ENCODE results near the gene SLC24A4.

The SLC24A4 gene

DNA sequence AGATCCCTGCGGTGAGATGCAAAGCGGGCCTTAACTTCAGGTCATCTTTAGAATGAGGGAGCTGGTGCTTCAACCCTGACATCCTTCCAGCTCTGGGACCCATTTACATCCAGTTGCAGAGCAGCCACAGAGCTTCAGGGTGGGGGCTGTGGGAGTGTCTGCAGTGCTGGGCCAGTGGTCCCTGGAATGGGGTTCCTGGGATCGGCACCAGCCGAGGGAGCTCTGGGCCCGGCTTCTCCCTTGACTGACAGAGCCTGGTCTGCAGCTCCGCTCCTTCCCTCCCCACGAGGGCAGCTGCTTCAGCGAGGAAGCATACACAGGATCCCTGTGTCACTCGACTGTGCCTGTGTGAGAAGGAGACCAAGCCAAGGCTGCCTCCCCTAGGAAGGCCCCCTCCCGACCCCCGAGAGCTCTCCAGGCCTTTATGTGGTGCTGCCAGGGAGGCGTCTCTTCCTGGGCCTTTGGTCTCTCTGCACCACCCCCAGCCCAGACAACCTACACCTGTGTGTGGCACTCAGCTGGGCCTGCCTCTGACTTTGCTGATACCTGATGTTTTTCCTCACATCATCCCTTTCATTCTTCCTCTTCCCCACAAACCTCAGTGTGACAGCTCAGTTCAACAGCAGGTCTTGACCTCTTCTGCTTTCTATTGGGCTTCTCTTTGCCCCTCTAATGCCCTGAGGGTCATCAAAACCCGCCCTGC, 142.5 kb downstream of the SLC24A4 start:
- Histone ChIP-seq H3K27ac (ENCODE audit: insufficient read depth in 1 of 2, low read depth in 1 of 2, low read length in 2 of 2, poor library complexity in 1 of 2, severe bottlenecking in 2 of 2) (no peak overlapping the region), H3K4me3 (ENCODE audit: control insufficient read depth in 1 of 7, extremely low read depth in 1 of 7, insufficient read depth in 4 of 7, low read depth in 2 of 7, low read length in 6 of 7) (no peak overlapping the region), H3K27me3 (replicated peaks in 2 of 5; ENCODE audit: control insufficient read depth in 4 of 5, insufficient read depth in 5 of 5, low read length in 4 of 5) (no peaks in the 10 kb centered on the region), H3K4me1 (ENCODE audit: control extremely low read depth in 1 of 4, control insufficient read depth in 4 of 4, insufficient read depth in 4 of 4, low read length in 3 of 4) (peaks cover 7 to 19% (median 15%) of the 10 kb centered on the region in 4 experiments), H3K9me3 (ENCODE audit: control extremely low read depth in 1 of 5, control insufficient read depth in 4 of 5, insufficient read depth in 2 of 5, low read depth in 1 of 5, low read length in 4 of 5) (peaks cover 0 to 17% (median 10%) of the 10 kb centered on the region in 5 experiments), H3K36me3 (ENCODE audit: control insufficient read depth in 4 of 4, insufficient read depth in 4 of 4, low read length in 3 of 4) (no peaks in the 10 kb centered on the region)
- ChIA-PET POLR2A (interaction anchor here (0.6 kb wide), 1 partner anchor 9 kb away, joined by 4 read pairs; no protein-coding TSS in a partner anchor), CTCF (interaction anchor here (1.4 to 1.5 kb wide), 2 partner anchors 17 to 149 kb away, joined by 3 to 6 read pairs; no protein-coding TSS in a partner anchor)
- WGBS (ENCODE audit: insufficient coverage) = 87% methylated on average over 11 of the region's 13 CpGs
- no peak for DNase-seq

DNA sequence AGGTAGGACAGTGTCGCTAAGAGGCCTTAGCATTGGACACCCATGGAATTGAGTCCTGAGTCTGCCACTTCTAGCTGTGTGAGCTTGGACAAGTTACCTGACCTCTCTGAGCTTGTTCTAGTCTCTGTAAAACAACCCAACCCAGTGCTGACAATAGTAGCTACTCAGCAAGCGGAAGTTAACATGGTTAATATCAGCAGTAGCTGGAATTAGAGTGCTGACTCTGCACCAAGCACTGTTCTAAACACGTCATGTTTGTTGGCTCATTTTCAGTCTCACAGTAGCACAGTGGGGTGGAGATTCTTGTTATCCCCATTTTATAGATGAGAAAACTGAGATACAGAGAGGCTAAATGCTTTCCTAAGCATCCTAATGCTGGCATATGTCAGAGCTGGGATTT, 143.1 kb downstream of the SLC24A4 start:
- ChIA-PET POLR2A (interaction anchor here (0.6 kb wide), 1 partner anchor 8 kb away, joined by 4 read pairs; no protein-coding TSS in a partner anchor), CTCF (interaction anchor here (1.4 to 1.5 kb wide), 2 partner anchors 17 to 148 kb away, joined by 3 to 6 read pairs; no protein-coding TSS in a partner anchor)
- Histone ChIP-seq H3K4me3 (ENCODE audit: control insufficient read depth in 1 of 7, extremely low read depth in 1 of 7, insufficient read depth in 4 of 7, low read depth in 2 of 7, low read length in 6 of 7) (no peak overlapping the region), H3K4me1 (ENCODE audit: control extremely low read depth in 1 of 4, control insufficient read depth in 4 of 4, insufficient read depth in 4 of 4, low read length in 3 of 4) (peaks cover 7 to 14% (median 9%) of the 10 kb centered on the region in 4 experiments), H3K27me3 (replicated peaks in 2 of 5; ENCODE audit: control insufficient read depth in 4 of 5, insufficient read depth in 5 of 5, low read length in 4 of 5) (no peaks in the 10 kb centered on the region), H3K36me3 (ENCODE audit: control insufficient read depth in 4 of 4, insufficient read depth in 4 of 4, low read length in 3 of 4) (no peaks in the 10 kb centered on the region), H3K9me3 (ENCODE audit: control extremely low read depth in 1 of 5, control insufficient read depth in 4 of 5, insufficient read depth in 2 of 5, low read depth in 1 of 5, low read length in 4 of 5) (peaks cover 0 to 17% (median 10%) of the 10 kb centered on the region in 5 experiments), H3K27ac (ENCODE audit: insufficient read depth in 1 of 2, low read depth in 1 of 2, low read length in 2 of 2, poor library complexity in 1 of 2, severe bottlenecking in 2 of 2) (no peak overlapping the region)
- 100% methylated on average over 1 of the region's 3 CpGs for WGBS (ENCODE audit: insufficient coverage)
- no peak for DNase-seq

DNA sequence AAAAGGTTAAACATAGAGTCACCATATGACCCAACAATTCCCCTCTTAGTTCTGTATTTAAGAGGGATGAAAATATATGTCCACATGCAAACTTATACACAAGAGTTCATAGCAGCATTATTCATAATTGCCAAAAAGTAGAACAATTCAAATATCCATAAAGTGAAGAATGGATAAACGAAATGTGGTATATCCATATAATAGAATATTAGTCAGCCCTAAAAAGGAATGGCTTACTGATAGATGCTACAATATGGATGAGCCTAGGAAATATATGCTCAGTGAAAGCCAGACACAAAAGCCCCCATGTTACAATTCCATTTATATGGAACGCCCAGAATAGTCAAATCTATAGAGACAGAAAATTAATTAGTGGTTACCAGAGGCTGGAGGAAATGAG, 146.6 kb downstream of the SLC24A4 start:
- H3K4me3 ChIP-seq (ENCODE audit: control insufficient read depth in 1 of 7, extremely low read depth in 1 of 7, insufficient read depth in 4 of 7, low read depth in 2 of 7, low read length in 6 of 7) = no peak overlapping the region
- ChIA-PET CTCF (no interaction called here), POLR2A (no interaction called here)
- peaks cover 0 to 17% (median 10%) of the 10 kb centered on the region in 5 experiments for H3K9me3 ChIP-seq (ENCODE audit: control extremely low read depth in 1 of 5, control insufficient read depth in 4 of 5, insufficient read depth in 2 of 5, low read depth in 1 of 5, low read length in 4 of 5)
- H3K4me1 ChIP-seq (ENCODE audit: control extremely low read depth in 1 of 4, control insufficient read depth in 4 of 4, insufficient read depth in 4 of 4, low read length in 3 of 4) = peaks cover 6 to 15% (median 9%) of the 10 kb centered on the region in 4 experiments
- WGBS (ENCODE audit: insufficient coverage) = no CpG with 5 or more reads among the region's 2 CpGs
- DNase-seq = no peak
- no peaks in the 10 kb centered on the region for H3K27me3 ChIP-seq (replicated peaks in 2 of 5; ENCODE audit: control insufficient read depth in 4 of 5, insufficient read depth in 5 of 5, low read length in 4 of 5)
- H3K36me3 ChIP-seq (ENCODE audit: control insufficient read depth in 4 of 4, insufficient read depth in 4 of 4, low read length in 3 of 4) = no peaks in the 10 kb centered on the region
- H3K27ac ChIP-seq (ENCODE audit: insufficient read depth in 1 of 2, low read depth in 1 of 2, low read length in 2 of 2, poor library complexity in 1 of 2, severe bottlenecking in 2 of 2) = no peak overlapping the region

DNA sequence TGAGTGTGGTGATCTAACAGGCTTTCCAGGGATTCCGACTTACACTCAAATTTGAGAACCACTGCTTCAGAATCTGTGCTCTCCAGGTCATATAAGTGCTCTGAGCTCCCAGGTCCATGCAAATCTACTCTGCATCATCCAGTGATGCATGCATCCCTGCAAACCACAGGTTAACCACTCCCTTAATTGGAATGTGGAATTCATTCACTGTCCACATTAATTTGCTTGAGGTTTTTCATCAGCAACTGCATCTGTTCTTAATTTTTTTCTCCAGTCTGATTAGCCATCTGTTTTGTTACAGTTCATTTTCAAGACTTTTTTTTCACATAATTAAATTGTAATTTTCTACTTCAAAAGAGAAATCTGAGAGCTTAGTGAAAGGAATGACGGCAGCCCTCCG, 147.2 kb downstream of the SLC24A4 start:
- DNase-seq = no peak
- H3K36me3 ChIP-seq (ENCODE audit: control insufficient read depth in 4 of 4, insufficient read depth in 4 of 4, low read length in 3 of 4) = no peaks in the 10 kb centered on the region
- WGBS (ENCODE audit: insufficient coverage) = no CpG with 5 or more reads among the region's 3 CpGs
- H3K4me3 ChIP-seq (ENCODE audit: control insufficient read depth in 1 of 7, extremely low read depth in 1 of 7, insufficient read depth in 4 of 7, low read depth in 2 of 7, low read length in 6 of 7) = no peak overlapping the region
- peaks cover 0 to 17% (median 10%) of the 10 kb centered on the region in 5 experiments for H3K9me3 ChIP-seq (ENCODE audit: control extremely low read depth in 1 of 5, control insufficient read depth in 4 of 5, insufficient read depth in 2 of 5, low read depth in 1 of 5, low read length in 4 of 5)
- CTCF ChIA-PET = interaction anchor here (1.0 kb wide), 1 partner anchor 12 kb away, joined by 4 read pairs; no protein-coding TSS in a partner anchor
- H3K4me1 ChIP-seq (ENCODE audit: control extremely low read depth in 1 of 4, control insufficient read depth in 4 of 4, insufficient read depth in 4 of 4, low read length in 3 of 4) = peaks cover 6 to 15% (median 9%) of the 10 kb centered on the region in 4 experiments
- POLR2A ChIA-PET = no interaction called here
- H3K27me3 ChIP-seq (replicated peaks in 2 of 5; ENCODE audit: control insufficient read depth in 4 of 5, insufficient read depth in 5 of 5, low read length in 4 of 5) = no peaks in the 10 kb centered on the region
- no peak overlapping the region for H3K27ac ChIP-seq (ENCODE audit: insufficient read depth in 1 of 2, low read depth in 1 of 2, low read length in 2 of 2, poor library complexity in 1 of 2, severe bottlenecking in 2 of 2)

DNA sequence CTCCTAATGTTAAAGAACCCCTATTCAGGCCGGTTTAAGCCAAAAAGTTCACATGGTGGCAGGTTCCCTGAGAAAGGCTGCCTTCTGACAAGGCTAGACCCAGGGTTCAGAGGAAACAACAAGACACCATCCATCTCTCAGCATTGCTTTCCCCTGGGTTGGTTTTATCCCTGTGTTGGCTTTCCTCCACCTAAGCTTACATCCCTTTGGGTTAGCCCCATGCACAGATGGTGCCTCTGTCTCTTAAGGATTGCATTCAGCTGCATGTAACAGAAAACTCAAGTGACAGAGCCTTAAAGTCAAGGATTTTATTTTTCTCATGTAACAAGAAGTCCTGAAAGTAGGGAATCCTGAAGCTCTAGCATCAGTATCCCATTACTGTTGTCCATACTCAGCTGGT, 147.8 kb downstream of the SLC24A4 start:
- Histone ChIP-seq H3K4me3 (ENCODE audit: control insufficient read depth in 1 of 7, extremely low read depth in 1 of 7, insufficient read depth in 4 of 7, low read depth in 2 of 7, low read length in 6 of 7) (no peak overlapping the region), H3K36me3 (ENCODE audit: control insufficient read depth in 4 of 4, insufficient read depth in 4 of 4, low read length in 3 of 4) (no peaks in the 10 kb centered on the region)
- CTCF ChIA-PET = interaction anchor here (1.0 kb wide), 1 partner anchor 12 kb away, joined by 4 read pairs; no protein-coding TSS in a partner anchor

DNA sequence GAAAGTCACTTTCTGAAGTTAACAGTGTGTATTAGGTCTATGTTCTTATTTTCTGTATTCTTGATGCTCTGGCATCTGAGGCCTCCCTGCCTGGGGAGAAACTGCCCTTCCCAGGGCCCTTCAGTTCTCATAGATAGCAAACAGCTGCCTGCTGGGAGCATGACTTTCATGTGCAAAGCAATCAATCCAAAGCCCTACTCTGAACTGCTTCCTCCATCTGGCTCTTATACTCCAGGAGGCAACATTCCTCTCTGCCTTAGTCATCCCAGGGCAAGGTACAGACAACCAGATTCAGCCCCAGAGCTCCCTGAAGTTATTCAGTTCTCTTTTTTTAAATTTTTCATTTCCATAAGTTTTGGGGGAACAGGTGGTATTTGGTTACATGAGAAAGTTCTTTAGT, 149.0 kb downstream of the SLC24A4 start:
- no peak for DNase-seq

More for the DNA sequence above, 147.8 kb downstream of the SLC24A4 start:
- DNase-seq = no peak
- no peak overlapping the region for H3K27ac ChIP-seq (ENCODE audit: insufficient read depth in 1 of 2, low read depth in 1 of 2, low read length in 2 of 2, poor library complexity in 1 of 2, severe bottlenecking in 2 of 2)
- 93% methylated on average over 1 of the region's 1 CpG for WGBS (ENCODE audit: insufficient coverage)
- H3K4me1 ChIP-seq (ENCODE audit: control extremely low read depth in 1 of 4, control insufficient read depth in 4 of 4, insufficient read depth in 4 of 4, low read length in 3 of 4) = peaks cover 6 to 15% (median 9%) of the 10 kb centered on the region in 4 experiments
- POLR2A ChIA-PET = no interaction called here
- peaks cover 0 to 17% (median 10%) of the 10 kb centered on the region in 5 experiments for H3K9me3 ChIP-seq (ENCODE audit: control extremely low read depth in 1 of 5, control insufficient read depth in 4 of 5, insufficient read depth in 2 of 5, low read depth in 1 of 5, low read length in 4 of 5)
- H3K27me3 ChIP-seq (replicated peaks in 2 of 5; ENCODE audit: control insufficient read depth in 4 of 5, insufficient read depth in 5 of 5, low read length in 4 of 5) = no peaks in the 10 kb centered on the region

DNA sequence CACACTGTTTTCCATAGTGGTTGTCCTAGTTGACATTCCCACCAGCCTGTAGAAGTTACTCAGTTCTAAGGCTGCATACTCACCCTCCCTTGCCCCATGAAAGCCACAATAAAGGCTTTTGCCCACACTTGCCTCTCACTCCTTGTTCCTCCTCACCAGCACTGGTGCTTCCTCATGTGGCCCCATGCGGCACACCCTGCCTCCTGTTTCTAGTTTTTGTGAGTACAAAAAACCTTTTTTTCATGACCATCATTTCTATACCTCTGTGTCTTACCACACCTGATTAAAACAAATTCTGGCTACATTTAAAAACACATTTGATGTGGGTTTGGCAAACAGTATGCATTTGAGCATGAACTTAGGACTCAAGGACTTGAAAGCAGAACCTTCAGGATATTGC, 149.9 kb downstream of the SLC24A4 start:
- H3K36me3 ChIP-seq (ENCODE audit: control insufficient read depth in 4 of 4, insufficient read depth in 4 of 4, low read length in 3 of 4) = no peaks in the 10 kb centered on the region
- no peak overlapping the region for H3K27ac ChIP-seq (ENCODE audit: insufficient read depth in 1 of 2, low read depth in 1 of 2, low read length in 2 of 2, poor library complexity in 1 of 2, severe bottlenecking in 2 of 2)
- CTCF ChIA-PET = no interaction called here
- peaks cover 6 to 15% (median 9%) of the 10 kb centered on the region in 4 experiments for H3K4me1 ChIP-seq (ENCODE audit: control extremely low read depth in 1 of 4, control insufficient read depth in 4 of 4, insufficient read depth in 4 of 4, low read length in 3 of 4)
- POLR2A ChIA-PET = no interaction called here
- no peak overlapping the region for H3K4me3 ChIP-seq (ENCODE audit: control insufficient read depth in 1 of 7, extremely low read depth in 1 of 7, insufficient read depth in 4 of 7, low read depth in 2 of 7, low read length in 6 of 7)
- 25% methylated on average over 1 of the region's 1 CpG for WGBS (ENCODE audit: insufficient coverage)
- peaks cover 0 to 5% (median 0%) of the 10 kb centered on the region in 5 experiments for H3K9me3 ChIP-seq (ENCODE audit: control extremely low read depth in 1 of 5, control insufficient read depth in 4 of 5, insufficient read depth in 2 of 5, low read depth in 1 of 5, low read length in 4 of 5)
- peak; percentile 9 to 68 (median 62) for DNase-seq
- no peaks in the 10 kb centered on the region for H3K27me3 ChIP-seq (replicated peaks in 2 of 5; ENCODE audit: control insufficient read depth in 4 of 5, insufficient read depth in 5 of 5, low read length in 4 of 5)

More for the DNA sequence above, 149.0 kb downstream of the SLC24A4 start:
- no peak overlapping the region for H3K27ac ChIP-seq (ENCODE audit: insufficient read depth in 1 of 2, low read depth in 1 of 2, low read length in 2 of 2, poor library complexity in 1 of 2, severe bottlenecking in 2 of 2)
- H3K27me3 ChIP-seq (replicated peaks in 2 of 5; ENCODE audit: control insufficient read depth in 4 of 5, insufficient read depth in 5 of 5, low read length in 4 of 5) = no peaks in the 10 kb centered on the region
- H3K36me3 ChIP-seq (ENCODE audit: control insufficient read depth in 4 of 4, insufficient read depth in 4 of 4, low read length in 3 of 4) = no peaks in the 10 kb centered on the region
- peaks cover 6 to 15% (median 9%) of the 10 kb centered on the region in 4 experiments for H3K4me1 ChIP-seq (ENCODE audit: control extremely low read depth in 1 of 4, control insufficient read depth in 4 of 4, insufficient read depth in 4 of 4, low read length in 3 of 4)
- H3K9me3 ChIP-seq (ENCODE audit: control extremely low read depth in 1 of 5, control insufficient read depth in 4 of 5, insufficient read depth in 2 of 5, low read depth in 1 of 5, low read length in 4 of 5) = peaks cover 0 to 12% (median 7%) of the 10 kb centered on the region in 5 experiments
- H3K4me3 ChIP-seq (ENCODE audit: control insufficient read depth in 1 of 7, extremely low read depth in 1 of 7, insufficient read depth in 4 of 7, low read depth in 2 of 7, low read length in 6 of 7) = no peak overlapping the region
- POLR2A ChIA-PET = no interaction called here
- CTCF ChIA-PET = no interaction called here
